HEK293 (cell line): ENCODE data around the gene FCN3.

Experiments
- KLF16 ChIP-seq: fragments of 450-650 bp; formaldehyde crosslinking; IDR thresholded peaks from 2 replicates; pipeline ENCODE4 v1.5.1; 2017; ENCODE audit warnings: missing biosample characterization, missing genetic modification characterization
- REPIN1 ChIP-seq: fragments of 450-650 bp; formaldehyde crosslinking; IDR thresholded peaks from 2 replicates; pipeline ENCODE4 v1.5.1; 2017; ENCODE audit warnings: missing biosample characterization, missing genetic modification characterization, low read depth
- SCRT2 ChIP-seq: fragments of 450-650 bp; formaldehyde crosslinking; IDR thresholded peaks from 2 replicates; pipeline ENCODE4 v1.5.1; 2016; ENCODE audit warnings: missing biosample characterization, missing genetic modification characterization
- TRIM28 ChIP-seq: IDR thresholded peaks from 2 replicates; pipeline ENCODE4 v1.6.1; 2011; ENCODE audit warnings: low read length, control low read depth, borderline replicate concordance
- WT1 ChIP-seq: fragments of 450-650 bp; formaldehyde crosslinking; IDR thresholded peaks from 2 replicates; pipeline ENCODE4 v1.5.1; 2016; ENCODE audit warnings: missing biosample characterization, missing genetic modification characterization
- ZBTB48 ChIP-seq: fragments of 450-650 bp; formaldehyde crosslinking; IDR thresholded peaks from 2 replicates; pipeline ENCODE4 v1.5.1; 2016; ENCODE audit warnings: missing biosample characterization, missing genetic modification characterization
- ZBTB7A ChIP-seq: fragments of 450-650 bp; formaldehyde crosslinking; IDR thresholded peaks from 2 replicates; pipeline ENCODE4 v1.5.1; 2016; ENCODE audit warnings: low read depth, missing biosample characterization, missing genetic modification characterization
- ZFHX2 ChIP-seq: fragments of 450-650 bp; formaldehyde crosslinking; conservative IDR thresholded peaks from 2 replicates; pipeline ENCODE4 v1.5.1; 2016; ENCODE audit warnings: missing biosample characterization, missing genetic modification characterization
- ZIC2 ChIP-seq: fragments of 450-650 bp; formaldehyde crosslinking; IDR thresholded peaks from 2 replicates; pipeline ENCODE4 v1.5.1; 2016; ENCODE audit warnings: missing biosample characterization, missing genetic modification characterization
- ZNF114 ChIP-seq: fragments of 450-650 bp; formaldehyde crosslinking; IDR thresholded peaks from 2 replicates; pipeline ENCODE4 v1.5.0; 2017; ENCODE audit warnings: missing biosample characterization, missing genetic modification characterization
- ZNF121 ChIP-seq: fragments of 450-650 bp; formaldehyde crosslinking; IDR thresholded peaks from 2 replicates; pipeline ENCODE4 v1.5.1; 2016; ENCODE audit warnings: missing biosample characterization, missing genetic modification characterization
- ZNF155 ChIP-seq: fragments of 450-650 bp; formaldehyde crosslinking; IDR thresholded peaks from 2 replicates; pipeline ENCODE4 v1.5.1; 2016; ENCODE audit warnings: missing biosample characterization, missing genetic modification characterization
- ZNF16 ChIP-seq: fragments of 450-650 bp; formaldehyde crosslinking; IDR thresholded peaks from 2 replicates; pipeline ENCODE4 v1.5.1; 2016; ENCODE audit warnings: low read depth, missing biosample characterization, missing genetic modification characterization
- ZNF202 ChIP-seq: fragments of 450-650 bp; formaldehyde crosslinking; IDR thresholded peaks from 2 replicates; pipeline ENCODE4 v1.5.1; 2016; ENCODE audit warnings: missing biosample characterization, missing genetic modification characterization, borderline replicate concordance
- ZNF248 ChIP-seq: fragments of 450-650 bp; formaldehyde crosslinking; IDR thresholded peaks from 2 replicates; pipeline ENCODE4 v1.5.1; 2017; ENCODE audit warnings: missing biosample characterization, missing genetic modification characterization
- ZNF280D ChIP-seq: fragments of 450-650 bp; formaldehyde crosslinking; IDR thresholded peaks from 2 replicates; pipeline ENCODE4 v1.5.1; 2016; ENCODE audit warnings: missing biosample characterization, missing genetic modification characterization
- ZNF426 ChIP-seq: fragments of 450-650 bp; formaldehyde crosslinking; IDR thresholded peaks from 2 replicates; pipeline ENCODE4 v1.5.1; 2017; ENCODE audit warnings: missing biosample characterization, missing genetic modification characterization, mild to moderate bottlenecking, inconsistent platforms, moderate library complexity
- ZNF433 ChIP-seq: fragments of 450-650 bp; formaldehyde crosslinking; IDR thresholded peaks from 2 replicates; pipeline ENCODE4 v1.5.1; 2016; ENCODE audit warnings: missing biosample characterization, missing genetic modification characterization, low read depth
- ZNF521 ChIP-seq: fragments of 450-650 bp; formaldehyde crosslinking; IDR thresholded peaks from 2 replicates; pipeline ENCODE4 v1.5.1; 2017; ENCODE audit warnings: missing biosample characterization, mild to moderate bottlenecking, missing genetic modification characterization
- ZNF626 ChIP-seq: fragments of 450-650 bp; sonication (Bioruptor Pico); formaldehyde crosslinking; IDR thresholded peaks from 2 replicates; pipeline ENCODE4 v1.5.1; 2018; ENCODE audit warnings: missing biosample characterization, missing genetic modification characterization, inconsistent platforms
- ZNF692 ChIP-seq: fragments of 450-650 bp; formaldehyde crosslinking; IDR thresholded peaks from 2 replicates; pipeline ENCODE4 v1.5.1; 2016; ENCODE audit warnings: missing biosample characterization, missing genetic modification characterization
- ZNF701 ChIP-seq: fragments of 450-650 bp; formaldehyde crosslinking; IDR thresholded peaks from 2 replicates; pipeline ENCODE4 v1.5.1; 2016; ENCODE audit warnings: missing biosample characterization, missing genetic modification characterization
- ZNF830 ChIP-seq: fragments of 450-650 bp; IDR thresholded peaks from 2 replicates; pipeline ENCODE4 v1.5.0; 2018; ENCODE audit warnings: missing biosample characterization, missing genetic modification characterization, low read depth, mild to moderate bottlenecking, moderate library complexity
- ZSCAN16 ChIP-seq: fragments of 450-650 bp; formaldehyde crosslinking; IDR thresholded peaks from 2 replicates; pipeline ENCODE4 v1.5.1; 2016; ENCODE audit warnings: missing biosample characterization, missing genetic modification characterization

Gene FCN3

GRCh38 chr1:27392778-27393635, 18.4 kb upstream of the FCN3 start (continued):
- TF ChIP-seq ZBTB48: 0 out of 2 replicates have a peak, but pooled peaks have one; percentile 18
- TF ChIP-seq WT1 (tag by site-specific recombination): no peak
- no peak for TF ChIP-seq ZNF16 (tag by site-specific recombination)
- no peak for TF ChIP-seq ZNF114 (tag by site-specific recombination)
- no peak; the same call in 1 of the 2 replicates for TF ChIP-seq ZBTB7A (tag by site-specific recombination)
- TF ChIP-seq ZNF701 (tag by site-specific recombination): no peak
- TF ChIP-seq ZNF830 (tag by site-specific recombination): no peak
- TF ChIP-seq ZNF248 (tag by site-specific recombination): no peak
- no peak for TF ChIP-seq ZFHX2 (tag by site-specific recombination)
- TF ChIP-seq ZNF426 (tag by site-specific recombination): no peak
- no peak for TF ChIP-seq ZNF692 (tag by site-specific recombination)
- TF ChIP-seq TRIM28: no peak
- TF ChIP-seq ZNF155 (tag by site-specific recombination): no peak
- TF ChIP-seq ZNF521 (tag by site-specific recombination): no peak
- TF ChIP-seq REPIN1 (tag by site-specific recombination): no peak
- no peak for TF ChIP-seq KLF16 (tag by site-specific recombination)
- TF ChIP-seq ZNF626: no peak
- no peak for TF ChIP-seq SCRT2 (tag by site-specific recombination)
- TF ChIP-seq ZNF121: no peak
- no peak for TF ChIP-seq ZSCAN16 (tag by site-specific recombination)
- no peak for TF ChIP-seq ZNF202 (tag by site-specific recombination)
- TF ChIP-seq ZNF433: no peak
- peak; percentile 55 for TF ChIP-seq ZIC2 (tag by site-specific recombination)
- no peak for TF ChIP-seq ZNF280D
- TF ChIP-seq, all 188 proteins: peak for 11
